PFSK-1 (cell line): ENCODE measurements around the gene ETS2.

Source experiments
- FOXP2 ChIP-seq: optimal IDR thresholded peaks from 2 replicates; pipeline ENCODE3; 2011; ENCODE audit warnings: borderline replicate concordance, control low read depth, inconsistent platforms; ENCODE audit not compliant: insufficient read depth; ENCODE audit errors: extremely low read length, extremely low read depth
- POLR2AphosphoS5 ChIP-seq: IDR thresholded peaks from 2 replicates; pipeline ENCODE4 v1.6.1; 2012; ENCODE audit warnings: low read depth, mild to moderate bottlenecking, control low read depth, low read length, moderate library complexity
- REST ChIP-seq, 2 experiments: IDR thresholded peaks; 2 replicates each; pipeline versions ENCODE4 v1.6.1 to v1.8.0; 2011 to 2012; ENCODE audit warnings: low read depth in 2 of 2, low read length in 2 of 2, control low read depth in 1 of 2, inconsistent platforms in 1 of 2, mild to moderate bottlenecking in 1 of 2, moderate library complexity in 1 of 2; ENCODE audit not compliant: insufficient read depth in 1 of 2
- SIN3A ChIP-seq: IDR thresholded peaks from 2 replicates; pipeline ENCODE4 v1.6.1; 2012; ENCODE audit warnings: mild to moderate bottlenecking, low read length, moderate library complexity, borderline replicate concordance; ENCODE audit not compliant: insufficient read depth
- TAF1 ChIP-seq: IDR thresholded peaks from 2 replicates; pipeline ENCODE4 v1.6.1; 2012; ENCODE audit warnings: low read length, control low read depth, borderline replicate concordance; ENCODE audit not compliant: insufficient read depth

DNA sequence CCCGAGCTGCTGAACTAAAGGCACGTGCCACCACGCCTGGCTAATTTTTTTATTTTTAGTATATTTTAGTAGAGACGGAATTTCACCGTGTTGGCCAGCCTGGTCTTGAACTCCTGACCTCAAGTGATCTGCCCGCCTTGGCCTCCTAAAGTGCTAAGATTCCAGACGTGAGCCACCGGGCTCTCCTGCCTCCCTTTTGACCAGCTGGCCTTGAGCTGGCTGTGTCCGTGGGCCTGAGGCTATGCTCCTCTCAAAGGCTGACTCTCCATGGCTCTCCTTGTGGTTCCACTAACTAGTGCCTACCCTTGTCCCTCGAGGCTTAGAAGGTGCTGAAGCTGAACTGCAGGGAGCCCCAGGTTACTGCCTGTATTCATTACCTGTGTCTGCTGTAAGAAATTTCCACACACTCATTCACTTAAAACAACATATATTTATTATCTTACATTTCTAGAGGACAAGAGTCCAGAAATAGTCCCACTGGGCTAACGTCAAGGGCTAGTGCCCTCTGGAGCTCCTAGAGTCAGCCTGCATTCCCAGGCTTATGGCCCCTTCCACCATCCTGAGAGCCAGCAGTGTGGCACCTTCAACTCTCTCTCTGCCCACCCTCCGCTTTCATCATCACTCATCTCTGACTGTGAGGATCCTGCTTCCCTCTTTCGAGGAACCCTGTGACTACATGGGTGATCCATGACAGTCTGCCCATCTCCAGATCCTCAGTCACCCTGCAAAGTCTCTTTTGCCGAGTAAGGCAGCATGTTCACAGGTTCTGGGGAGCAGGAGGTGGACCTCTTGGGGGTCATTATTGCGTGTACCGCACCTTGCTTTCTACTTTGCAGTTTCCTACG is 34.9 kb downstream of the ETS2 start:
- no peak for TF ChIP-seq REST (IDR thresholded peaks at IDR 0.05; ENCODE audit: insufficient read depth in 1 of 2, low read depth in 2 of 2, low read length in 2 of 2)
- no peak for TF ChIP-seq TAF1
- TF ChIP-seq POLR2AphosphoS5 = no peak
- no peak for TF ChIP-seq SIN3A
- TF ChIP-seq FOXP2 = no peak
